ENCODE data around the gene CTNNA1. TPM values are rescaled to one million over a fixed set of nuclear protein-coding genes. Genes with fewer than 3 reads are reported as not detected.

Gene CTNNA1
- total and polyA plus RNA-seq, 2 donors (not counting 3 experiments of a cell fraction or from before 2014, with no cell fraction given): 156 to 394 TPM

- Histone ChIP-seq H3K4me3 (replicated peaks in 1 of 3; ENCODE audit: insufficient read depth in 1 of 3, low read depth in 1 of 3, low read length in 3 of 3) (no peak overlapping the region), H3K4me2 (ENCODE audit: insufficient read depth, low read length) (no peak overlapping the region), H3K27me3 (ENCODE audit: control insufficient read depth in 2 of 2, insufficient read depth in 2 of 2, low read length in 2 of 2) (no peaks in the 10 kb centered on the region), H4K20me1 (replicated peaks; ENCODE audit: control insufficient read depth, extremely low read depth, insufficient read depth, low read length) (no peaks in the 10 kb centered on the region), H3K9me3 (replicated peaks; ENCODE audit: control insufficient read depth, insufficient read depth, low read length) (no peaks in the 10 kb centered on the region), H3K79me2 (ENCODE audit: control insufficient read depth, insufficient read depth, low read length) (no peaks in the 10 kb centered on the region), H3K4me1 (ENCODE audit: control insufficient read depth, extremely low read depth, insufficient read depth, low read length) (no peaks in the 10 kb centered on the region), H3K36me3 (ENCODE audit: control insufficient read depth in 2 of 2, extremely low read depth in 1 of 2, insufficient read depth in 2 of 2, low read length in 2 of 2) (no peaks in the 10 kb centered on the region), H2AFZ (ENCODE audit: low read depth, low read length) (no peak overlapping the region), H3K27ac (ENCODE audit: insufficient read depth, low read depth, low read length) (no peak overlapping the region), H3K9ac (replicated peaks; ENCODE audit: extremely low read depth, insufficient read depth, low read length) (no peak overlapping the region), H3K9me1 (replicated peaks; ENCODE audit: control insufficient read depth, extremely low read depth, insufficient read depth, low read length) (no peaks in the 10 kb centered on the region)
- FAIRE-seq: no peak
- POLR2A ChIA-PET: no interaction called here
- intact Hi-C loops (cut with micrococcal nuclease): no loop called here
- no TSS peak for BruUV-seq (replicated peaks)
- TF ChIP-seq EZH2 (IDR thresholded peaks at IDR 0.05; ENCODE audit: borderline replicate concordance, low read depth, low read length, severe bottlenecking): no peak
- no peak for TF ChIP-seq GATA2 (IDR thresholded peaks at IDR 0.05; ENCODE audit: insufficient read depth, insufficient read length, low read depth, low read length)
- no peak for TF ChIP-seq MYC (IDR thresholded peaks at IDR 0.05; ENCODE audit: low read depth, low read length)
- TF ChIP-seq POLR2AphosphoS5 (IDR thresholded peaks at IDR 0.05; ENCODE audit: insufficient read depth, low read depth, low read length): no peak
- no peak for TF ChIP-seq POLR2A (IDR thresholded peaks at IDR 0.05; ENCODE audit: low read depth, low read length)
- dilution Hi-C loops (cut with MboI; ENCODE audit: extremely low pct_ligation_motif_present, low sequenced_read_pairs): no loop called here
- CTCF ChIA-PET: interaction anchor here (1.3 kb wide), 1 partner anchor 12 kb away, joined by 4 read pairs; no protein-coding TSS in a partner anchor
- no peak for DNase-seq (ENCODE audit: low read depth, low spot score)
Measured at GRCh38 chr5:138711811-138712210, 41.4 kb upstream of the CTNNA1 start.

- dilution Hi-C loops (cut with MboI; ENCODE audit: extremely low pct_ligation_motif_present, low sequenced_read_pairs): no loop called here
- ChIA-PET POLR2A (no interaction called here), CTCF (interaction anchor here (0.7 to 1.3 kb wide), 2 partner anchors 13 to 21 kb away, joined by 3 to 4 read pairs; no protein-coding TSS in a partner anchor)
- H3K4me1 ChIP-seq (ENCODE audit: control insufficient read depth, extremely low read depth, insufficient read depth, low read length): no peaks in the 10 kb centered on the region
- intact Hi-C loops (cut with micrococcal nuclease): no loop called here
- H2AFZ ChIP-seq (ENCODE audit: low read depth, low read length): no peak overlapping the region
- FAIRE-seq: no peak
- TF ChIP-seq MYC (IDR thresholded peaks at IDR 0.05; ENCODE audit: low read depth, low read length) (no peak), MAX (IDR thresholded peaks at IDR 0.05; ENCODE audit: insufficient read depth, insufficient read length) (no peak), POLR2AphosphoS5 (IDR thresholded peaks at IDR 0.05; ENCODE audit: insufficient read depth, low read depth, low read length) (no peak), POLR2A (IDR thresholded peaks at IDR 0.05; ENCODE audit: low read depth, low read length) (no peak), GATA2 (IDR thresholded peaks at IDR 0.05; ENCODE audit: insufficient read depth, insufficient read length, low read depth, low read length) (no peak), EZH2 (IDR thresholded peaks at IDR 0.05; ENCODE audit: borderline replicate concordance, low read depth, low read length, severe bottlenecking) (no peak), CTCF (IDR thresholded peaks at IDR 0.05; ENCODE audit: extremely low read depth in 1 of 2, insufficient read depth in 1 of 2, low read depth in 1 of 2, low read length in 2 of 2) (no peak), JUN (IDR thresholded peaks at IDR 0.05; ENCODE audit: borderline replicate concordance, insufficient read depth, insufficient read length, low read depth) (no peak), FOS (IDR thresholded peaks at IDR 0.05; ENCODE audit: borderline replicate concordance, insufficient read depth, low read length) (no peak)
- no peak for DNase-seq (ENCODE audit: low read depth, low spot score)
- no peaks in the 10 kb centered on the region for H4K20me1 ChIP-seq (replicated peaks; ENCODE audit: control insufficient read depth, extremely low read depth, insufficient read depth, low read length)
- no peaks in the 10 kb centered on the region for H3K9me1 ChIP-seq (replicated peaks; ENCODE audit: control insufficient read depth, extremely low read depth, insufficient read depth, low read length)
- no peak overlapping the region for H3K9ac ChIP-seq (replicated peaks; ENCODE audit: extremely low read depth, insufficient read depth, low read length)
- no peak overlapping the region for H3K4me3 ChIP-seq (replicated peaks in 1 of 3; ENCODE audit: insufficient read depth in 1 of 3, low read depth in 1 of 3, low read length in 3 of 3)
- H3K9me3 ChIP-seq (replicated peaks; ENCODE audit: control insufficient read depth, insufficient read depth, low read length): no peaks in the 10 kb centered on the region
- no TSS peak for BruUV-seq (replicated peaks)
- H3K27ac ChIP-seq (ENCODE audit: insufficient read depth, low read depth, low read length): no peak overlapping the region
- H3K27me3 ChIP-seq (ENCODE audit: control insufficient read depth in 2 of 2, insufficient read depth in 2 of 2, low read length in 2 of 2): no peaks in the 10 kb centered on the region
- H3K36me3 ChIP-seq (ENCODE audit: control insufficient read depth in 2 of 2, extremely low read depth in 1 of 2, insufficient read depth in 2 of 2, low read length in 2 of 2): no peaks in the 10 kb centered on the region
- no peak overlapping the region for H3K4me2 ChIP-seq (ENCODE audit: insufficient read depth, low read length)
- no peaks in the 10 kb centered on the region for H3K79me2 ChIP-seq (ENCODE audit: control insufficient read depth, insufficient read depth, low read length)
Measured at GRCh38 chr5:138712324-138712723, 40.9 kb upstream of the CTNNA1 start.

All from endothelial cell of umbilical vein (primary cell).